Mesothelial cell of epicardium (in vitro differentiated cells): ENCODE measurements around the gene PISD. TPM values are rescaled to one million over a fixed set of nuclear protein-coding genes. Genes with fewer than 3 reads are reported as not detected.
"Not testable (repeated sequence)": the region's sequence is repeated elsewhere in the genome, so short reads cannot be mapped to it uniquely, and the experiment has no call there.

ENCODE experiments used
- DNase-seq, 2 experiments: peaks; one replicate each; pipeline ENCODE4 v3.0.0; 2021; ENCODE audit warnings: low spot score in 2 of 2; ENCODE audit not compliant: unreplicated experiment in 2 of 2
- H3K27ac Mint-ChIP-seq: 2 replicates; pipeline ENCODE4 v1.8.0; 2021; ENCODE audit warnings: mixed read lengths
- H3K27me3 Mint-ChIP-seq: 2 replicates; pipeline ENCODE4 v1.8.0; 2021; ENCODE audit warnings: low read depth, mixed read lengths
- H3K36me3 Mint-ChIP-seq: 2 replicates; pipeline ENCODE4 v1.8.0; 2021; ENCODE audit warnings: mixed read lengths
- H3K4me1 Mint-ChIP-seq: 2 replicates; pipeline ENCODE4 v1.8.0; 2021; ENCODE audit warnings: mixed read lengths
- H3K4me3 Mint-ChIP-seq: 2 replicates; pipeline ENCODE4 v1.8.0; 2021; ENCODE audit warnings: mild to moderate bottlenecking, moderate library complexity, mixed read lengths
- H3K9me3 Mint-ChIP-seq: 2 replicates; pipeline ENCODE4 v1.8.0; 2021; ENCODE audit warnings: mixed read lengths
- CTCF ChIP-seq: fragments of 200-600 bp; sonication (generic); IDR thresholded peaks from one replicate; pipeline ENCODE4 v1.5.0; 2021; ENCODE audit warnings: antibody characterized with exemption; ENCODE audit not compliant: unreplicated experiment
- total RNA-seq: library from RNA; stranded (reverse); gene quantifications from 3 replicates; pipeline ENCODE4 v1.2.1, GENCODE V29; 2021

Gene PISD
- total RNA-seq, 1 donor from 2014 or later, result 40.4 TPM

- Mint-ChIP-seq H3K27ac (peak overlapping the region; percentile 88), H3K27me3 (no peaks in the 10 kb centered on the region), H3K4me3 (no peak overlapping the region), H3K9me3 (no peaks in the 10 kb centered on the region), H3K36me3 (peaks cover 1% of the 10 kb centered on the region), H3K4me1 (peaks cover 9% of the 10 kb centered on the region)
- no peak for DNase-seq
- TF ChIP-seq CTCF, result no peak
These were observed 59.6 kb downstream of the PISD start for GRCh38 chr22:31602259-31602952.

GRCh38 chr22:31595271-31595670 is 66.7 kb downstream of the PISD start:
- Mint-ChIP-seq H3K4me1 (no peaks in the 10 kb centered on the region), H3K27ac (no peak overlapping the region), H3K4me3 (no peak overlapping the region), H3K9me3 (no peaks in the 10 kb centered on the region), H3K36me3 (peaks cover 7% of the 10 kb centered on the region), H3K27me3 (no peaks in the 10 kb centered on the region)
- no peak for DNase-seq
- no peak for TF ChIP-seq CTCF

- Mint-ChIP-seq H3K36me3 (peaks cover 16% of the 10 kb centered on the region), H3K4me1 (peaks cover 14% of the 10 kb centered on the region)
- not testable (repeated sequence) for DNase-seq, H3K27me3 Mint-ChIP-seq, H3K4me3 Mint-ChIP-seq, H3K27ac Mint-ChIP-seq, H3K9me3 Mint-ChIP-seq
These were observed 71.9 kb downstream of the PISD start for GRCh38 chr22:31590161-31590560.

GRCh38 chr22:31588970-31589675 is 72.9 kb downstream of the PISD start:
- H3K9me3 Mint-ChIP-seq, result peaks cover 6% of the 10 kb centered on the region
- DNase-seq, result no peak
- no peak overlapping the region for H3K4me3 Mint-ChIP-seq
- no peak for TF ChIP-seq CTCF
- peaks cover 16% of the 10 kb centered on the region for H3K36me3 Mint-ChIP-seq
- peaks cover 18% of the 10 kb centered on the region for H3K4me1 Mint-ChIP-seq
- no peaks in the 10 kb centered on the region for H3K27me3 Mint-ChIP-seq
- H3K27ac Mint-ChIP-seq, result no peak overlapping the region

GRCh38 chr22:31586137-31586920 is 75.7 kb downstream of the PISD start:
- Mint-ChIP-seq H3K4me1 (peaks cover 18% of the 10 kb centered on the region), H3K4me3 (no peak overlapping the region), H3K36me3 (peaks cover 15% of the 10 kb centered on the region), H3K27me3 (no peaks in the 10 kb centered on the region), H3K27ac (peak overlapping the region; percentile 23), H3K9me3 (peaks cover 6% of the 10 kb centered on the region)
- DNase-seq, result no peak
- TF ChIP-seq CTCF, result no peak
